ENCODE results near the gene CCDC61.

DNA sequence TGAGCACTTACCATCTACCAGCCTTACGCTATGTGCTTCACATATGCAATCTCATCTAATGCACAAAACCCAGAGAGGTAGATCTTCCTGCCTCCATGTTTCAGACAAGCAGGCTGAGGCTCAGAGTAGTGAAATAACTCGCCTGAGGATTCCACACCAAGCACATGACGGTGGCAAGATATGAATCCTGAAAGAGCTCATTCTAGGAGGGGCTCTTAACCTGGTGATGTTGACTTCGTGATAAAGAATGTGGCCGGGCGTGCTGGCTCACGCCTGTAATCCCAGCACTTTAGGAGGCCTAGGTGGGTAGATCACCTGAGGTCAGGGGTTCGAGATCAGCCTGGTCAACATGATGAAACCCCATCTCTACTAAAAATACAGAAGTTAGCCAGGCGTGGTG is 26.6 kb upstream of the CCDC61 start:
- TF ChIP-seq, protein P1, sequence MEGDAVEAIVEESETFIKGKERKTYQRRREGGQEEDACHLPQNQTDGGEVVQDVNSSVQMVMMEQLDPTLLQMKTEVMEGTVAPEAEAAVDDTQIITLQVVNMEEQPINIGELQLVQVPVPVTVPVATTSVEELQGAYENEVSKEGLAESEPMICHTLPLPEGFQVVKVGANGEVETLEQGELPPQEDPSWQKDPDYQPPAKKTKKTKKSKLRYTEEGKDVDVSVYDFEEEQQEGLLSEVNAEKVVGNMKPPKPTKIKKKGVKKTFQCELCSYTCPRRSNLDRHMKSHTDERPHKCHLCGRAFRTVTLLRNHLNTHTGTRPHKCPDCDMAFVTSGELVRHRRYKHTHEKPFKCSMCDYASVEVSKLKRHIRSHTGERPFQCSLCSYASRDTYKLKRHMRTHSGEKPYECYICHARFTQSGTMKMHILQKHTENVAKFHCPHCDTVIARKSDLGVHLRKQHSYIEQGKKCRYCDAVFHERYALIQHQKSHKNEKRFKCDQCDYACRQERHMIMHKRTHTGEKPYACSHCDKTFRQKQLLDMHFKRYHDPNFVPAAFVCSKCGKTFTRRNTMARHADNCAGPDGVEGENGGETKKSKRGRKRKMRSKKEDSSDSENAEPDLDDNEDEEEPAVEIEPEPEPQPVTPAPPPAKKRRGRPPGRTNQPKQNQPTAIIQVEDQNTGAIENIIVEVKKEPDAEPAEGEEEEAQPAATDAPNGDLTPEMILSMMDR (conservative IDR thresholded peaks at IDR 0.05) = no peak
- no peak for TF ChIP-seq EZH2 (IDR thresholded peaks at IDR 0.05; ENCODE audit: low read depth)

Measured in PC-9 (cell line).